GM19351 (cell line): Measurements from ENCODE around the gene TMIE.
"Not testable (repeated sequence)": the region's sequence is repeated elsewhere in the genome, so short reads cannot be mapped to it uniquely, and the experiment has no call there.

Source experiments
- ATAC-seq: cut with Tn5 transposase; IDR thresholded peaks from one replicate; pipeline ENCODE4 v1.9.1; 2021; ENCODE audit warnings: mild to moderate bottlenecking, moderate library complexity; ENCODE audit not compliant: unreplicated experiment

Gene TMIE

DNA sequence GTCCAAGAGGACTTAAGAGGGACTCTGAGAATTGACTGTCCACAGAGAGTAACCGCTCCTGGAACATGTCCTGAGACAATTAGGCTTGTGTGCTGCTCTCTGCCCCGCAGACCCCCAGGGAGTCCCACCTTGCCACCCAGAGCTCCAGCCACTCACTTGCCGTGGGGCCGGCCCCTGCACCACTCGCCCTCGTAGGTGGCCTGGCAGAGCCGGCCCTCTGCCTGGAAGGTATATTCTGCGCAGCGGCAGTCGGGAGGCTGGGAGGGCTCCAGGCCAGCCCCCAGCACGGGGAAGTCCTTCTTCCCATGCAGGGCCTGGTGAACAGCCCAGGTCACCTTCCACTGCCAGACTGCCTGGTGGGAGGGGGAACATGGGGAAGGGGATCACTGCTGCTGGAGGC lies 18.2 kb upstream of the TMIE start:
- ATAC-seq, result no peak

DNA sequence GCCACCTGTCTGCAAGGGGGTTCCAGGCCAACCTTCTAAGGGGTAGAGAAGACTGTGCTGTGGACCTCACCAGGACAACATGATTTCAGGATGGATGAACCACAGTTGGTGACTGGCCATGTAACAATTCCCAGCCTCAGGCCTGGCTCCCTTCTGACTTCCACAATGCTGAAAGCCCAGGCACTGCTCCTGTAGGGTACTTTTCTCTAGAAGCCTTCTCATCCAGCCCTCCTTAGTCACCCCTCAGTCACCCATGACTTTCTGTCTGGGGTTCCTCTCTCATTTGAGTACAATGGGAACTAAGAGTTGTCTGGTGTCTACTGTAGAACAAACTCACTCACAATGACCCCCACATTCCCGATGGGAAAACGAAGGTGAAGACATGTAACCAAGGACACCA lies 16.3 kb upstream of the TMIE start:
- no peak for ATAC-seq

DNA sequence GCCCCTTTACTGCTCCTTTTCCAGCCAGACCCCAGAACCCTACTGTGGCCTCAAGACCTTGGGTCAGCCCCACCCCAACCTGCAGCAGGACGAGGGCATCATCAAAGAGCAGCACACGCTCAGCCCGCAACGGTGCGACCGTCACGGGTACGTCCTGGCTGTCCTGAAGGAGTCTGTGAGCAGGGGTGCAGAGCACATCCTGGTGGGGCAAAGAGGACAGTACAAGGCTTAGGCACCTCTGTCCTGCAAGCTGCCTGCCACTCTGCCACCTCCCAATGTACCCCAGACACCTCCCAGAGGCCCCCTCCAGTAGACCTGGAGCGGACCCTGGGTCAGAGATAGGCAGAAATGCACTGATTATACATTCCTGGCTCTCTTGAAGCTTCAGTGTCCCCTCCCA lies 15.7 kb upstream of the TMIE start:
- no peak for ATAC-seq

- no peak for ATAC-seq
Measured at GRCh38 chr3:46690798-46691197, 10.4 kb upstream of the TMIE start.

- ATAC-seq, result no peak
Measured at GRCh38 chr3:46692566-46692990, 8.6 kb upstream of the TMIE start.

GRCh38 chr3:46693038-46693891 lies 7.9 kb upstream of the TMIE start, which contains the start of gene ALS2CL:
TSS of gene ALS2CL (minus strand) at chr3:46693679. CDS start at chr3:46689440, 4,239 bp downstream.
- no peak for ATAC-seq

DNA sequence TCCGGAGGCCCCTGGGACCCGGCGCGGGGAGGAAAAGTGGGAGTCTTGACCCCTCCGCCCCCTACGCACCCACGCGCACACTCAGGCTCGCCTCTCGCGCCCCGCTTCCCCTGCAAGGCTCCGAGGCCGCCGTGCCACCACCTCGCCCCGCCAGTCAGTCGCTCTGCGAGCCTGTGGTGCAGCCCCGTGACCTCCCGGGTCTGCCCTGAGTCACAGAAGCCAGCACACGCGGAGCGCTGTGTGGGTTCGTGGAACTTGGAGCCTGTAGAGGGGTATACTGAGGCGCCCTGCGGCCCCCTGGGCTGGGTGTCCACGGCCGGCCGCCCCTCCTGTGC lies 7.3 kb upstream of the TMIE start:
- ATAC-seq, result no peak

DNA sequence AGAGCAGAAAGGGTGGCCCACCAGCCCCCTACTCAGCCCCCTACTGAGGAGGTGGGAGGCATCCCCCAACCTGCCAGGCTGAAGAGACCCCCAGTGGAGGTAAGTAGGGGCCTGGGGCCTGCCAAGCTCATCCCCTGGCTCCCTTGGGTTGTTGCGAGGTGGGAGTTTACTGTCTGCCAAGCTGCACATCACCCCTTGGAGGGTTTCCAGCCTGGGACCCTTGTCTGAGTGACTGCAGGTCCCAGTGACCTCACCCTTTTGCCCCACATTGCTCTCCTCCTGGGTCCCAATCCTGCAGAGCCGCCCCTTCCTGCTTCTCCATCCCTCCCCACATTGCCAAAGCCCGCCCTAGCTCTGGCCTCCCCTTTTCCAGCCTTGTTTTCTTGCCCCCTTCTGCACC lies 6.7 kb upstream of the TMIE start:
- ATAC-seq, result no peak

GRCh38 chr3:46695177-46695961 lies 5.8 kb upstream of the TMIE start:
- ATAC-seq, result no peak

DNA sequence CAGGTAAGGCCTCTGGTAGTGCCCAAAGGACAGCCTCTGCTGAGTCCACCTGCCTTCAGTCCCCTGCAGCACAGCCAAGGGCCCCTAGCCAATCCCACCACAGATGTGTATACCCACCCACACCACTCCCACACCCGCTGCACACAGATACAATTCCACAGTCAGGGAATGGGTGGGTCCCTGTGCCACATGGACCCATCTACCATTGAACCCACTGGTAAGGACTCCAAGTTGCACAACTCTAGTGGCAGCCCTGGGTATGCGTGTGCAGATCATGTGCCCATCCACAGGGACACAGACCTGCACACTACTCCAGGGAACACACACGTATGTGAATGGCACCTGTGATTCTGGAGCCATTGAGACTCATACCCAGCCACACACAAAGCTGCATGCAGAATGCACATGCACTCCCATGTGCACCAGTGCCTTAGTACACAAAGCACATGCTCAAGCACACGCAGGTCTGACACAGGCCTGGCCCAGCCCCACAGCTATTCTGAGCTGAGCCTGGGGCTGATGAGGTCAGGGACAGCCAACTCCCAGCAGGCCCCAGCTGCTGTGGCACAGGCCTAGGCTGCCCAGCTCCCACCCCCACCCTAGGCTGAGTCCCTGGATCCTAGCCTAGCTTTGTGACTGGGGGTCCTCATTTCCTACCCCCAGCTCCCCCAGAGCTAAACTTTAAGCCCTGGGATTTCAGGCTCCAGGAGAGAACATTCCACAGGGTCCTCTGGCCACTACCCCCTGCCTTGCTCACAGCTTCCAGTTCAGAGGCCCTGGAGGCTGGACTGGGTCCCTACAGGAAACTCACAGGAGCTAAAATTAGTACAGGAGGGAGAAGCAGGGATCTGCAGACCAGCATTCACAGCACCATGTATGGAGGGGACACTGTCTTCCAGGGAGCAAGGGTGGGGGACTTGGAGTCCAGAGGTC lies 5.0 kb upstream of the TMIE start:
- no peak for ATAC-seq

DNA sequence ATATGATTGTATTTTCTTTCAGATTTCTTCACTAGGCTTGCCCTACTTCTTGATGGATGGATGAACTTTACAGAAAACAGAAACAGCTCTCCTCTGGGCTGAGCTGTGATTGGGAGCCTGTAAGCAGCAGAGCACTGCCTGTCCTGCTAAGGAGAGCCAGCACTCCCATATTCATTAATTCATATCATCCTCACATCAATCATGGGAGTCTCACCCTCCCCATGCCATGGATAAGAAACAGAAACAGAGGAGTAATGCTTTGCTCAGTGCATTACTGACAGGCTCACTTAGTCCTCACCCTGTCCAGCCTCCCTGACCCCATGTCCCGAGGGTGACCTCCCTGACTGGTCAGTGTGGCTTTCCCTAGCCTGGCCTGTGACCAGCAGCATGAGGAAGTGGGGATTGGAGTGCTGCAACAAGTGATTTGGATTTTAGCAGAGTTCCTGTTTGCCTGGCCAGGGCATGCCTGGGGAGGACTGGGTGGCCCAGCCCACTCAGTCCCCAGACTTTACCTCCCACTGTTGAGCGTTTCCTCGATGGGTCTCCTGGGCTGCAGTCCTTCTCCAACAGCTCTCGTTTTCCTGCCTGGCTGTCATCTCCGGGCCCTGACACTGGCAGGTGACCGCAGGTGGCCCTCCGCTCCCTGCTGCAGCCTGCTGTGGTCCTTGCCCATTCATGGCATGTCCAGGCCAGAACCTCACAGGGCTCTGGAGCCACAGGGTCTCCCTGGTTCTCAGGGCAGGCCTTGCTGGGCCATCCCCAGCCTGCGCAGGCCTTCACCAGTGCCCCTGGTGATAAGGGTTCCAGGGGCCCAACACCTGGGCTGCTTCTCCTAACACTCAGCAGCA lies 1.3 kb upstream of the TMIE start:
- ATAC-seq, result no peak

GRCh38 chr3:46700772-46701171 lies 420 bp upstream of the TMIE start:
- ATAC-seq, result no peak

- ATAC-seq, result no peak
Measured at GRCh38 chr3:46702246-46703012, 1.2 kb downstream of the TMIE start.

DNA sequence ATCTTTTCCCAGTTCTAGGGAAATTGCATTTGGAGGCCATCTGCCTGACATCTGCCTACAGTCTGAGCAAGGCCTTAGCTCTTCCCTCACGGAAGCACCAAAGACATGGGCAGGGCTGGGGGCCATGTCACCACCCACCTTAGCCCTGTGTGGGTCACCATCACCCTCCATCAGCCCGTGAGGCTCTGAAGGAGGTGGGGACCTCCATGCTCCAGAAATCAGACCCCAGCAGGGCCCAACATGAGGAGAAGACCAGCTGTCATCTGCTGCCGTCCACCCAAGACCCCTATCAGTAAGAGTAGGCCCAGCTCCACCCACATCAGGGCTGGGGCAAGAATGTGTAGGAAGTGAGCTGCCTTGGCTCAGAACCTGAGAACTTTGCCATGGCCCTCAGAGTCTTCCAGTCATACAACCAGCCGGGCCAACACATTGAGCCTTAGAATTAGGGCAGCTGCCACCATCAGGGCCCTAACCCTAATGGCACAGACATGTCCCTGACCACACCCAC lies 1.9 kb downstream of the TMIE start:
- ATAC-seq, result no peak

- ATAC-seq, result not testable (repeated sequence)
Measured at GRCh38 chr3:46704346-46704745, 3.2 kb downstream of the TMIE start.

GRCh38 chr3:46705022-46705530 lies 3.9 kb downstream of the TMIE start:
- no peak for ATAC-seq

DNA sequence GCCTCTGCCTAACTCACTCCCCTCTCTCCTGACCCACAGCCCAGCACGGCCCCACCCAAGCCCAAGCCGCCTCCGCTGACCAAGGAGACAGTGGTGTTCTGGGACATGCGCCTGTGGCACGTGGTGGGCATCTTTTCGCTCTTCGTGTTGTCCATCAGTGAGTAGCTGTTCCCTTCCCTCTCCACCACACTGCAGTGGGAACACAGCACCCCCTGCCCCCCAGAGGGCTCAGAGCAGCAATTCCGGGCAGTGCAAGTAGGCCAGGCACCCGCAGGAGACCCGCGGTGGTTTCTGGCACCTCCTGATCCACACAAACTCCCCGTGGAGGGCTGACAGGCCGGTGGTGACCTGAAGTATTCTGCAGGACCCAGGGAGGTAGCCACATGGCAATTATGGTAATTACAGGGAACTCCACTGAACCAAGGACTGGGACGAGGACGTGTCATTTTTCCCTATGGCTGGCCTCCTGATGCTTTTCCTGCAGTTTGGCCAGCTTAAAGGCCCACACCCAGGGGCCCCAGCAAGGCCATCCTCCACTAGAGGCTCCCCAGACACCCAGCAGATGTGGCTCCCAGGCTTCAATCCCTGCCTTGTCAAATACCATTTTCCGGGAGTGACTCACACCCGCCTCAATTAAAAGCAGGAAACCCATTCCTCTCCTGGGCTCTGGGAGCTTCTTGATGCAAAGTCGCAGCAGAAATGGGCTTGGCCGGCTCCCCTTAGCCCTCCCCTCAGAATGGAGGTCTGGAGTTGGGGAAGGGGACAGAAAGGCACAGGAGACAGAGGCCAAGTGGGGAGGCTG lies 4.8 kb downstream of the TMIE start:
- no peak for ATAC-seq
